NCI-H510A treated with DMSO at 0.1 percent for 48 hours (cell line): Measurements from ENCODE around the gene OR10P1.

Source experiments
- DNase-seq: peaks from one replicate; lab custom pipeline; 2025; lab: John Stamatoyannopoulos, UW

The OR10P1 gene

DNA sequence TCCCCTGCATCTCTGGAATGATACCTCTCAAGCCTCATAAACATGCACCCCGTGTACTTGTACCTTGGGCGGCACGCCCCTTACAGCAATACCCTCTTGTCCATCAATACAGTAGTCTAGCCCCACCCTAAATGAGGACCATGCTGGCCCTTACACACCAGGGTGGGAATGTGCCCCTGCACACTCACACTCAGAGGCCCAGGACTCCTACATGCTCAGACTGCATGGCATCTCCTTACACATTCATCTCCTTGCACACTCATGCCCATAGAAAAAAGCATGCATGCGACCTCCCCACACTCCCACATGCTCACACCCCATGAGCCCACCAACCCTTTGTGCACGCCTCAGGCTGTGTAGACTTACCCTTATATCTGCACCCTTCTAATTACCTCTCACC is 49.0 kb downstream of the OR10P1 start:
- no peak for DNase-seq

DNA sequence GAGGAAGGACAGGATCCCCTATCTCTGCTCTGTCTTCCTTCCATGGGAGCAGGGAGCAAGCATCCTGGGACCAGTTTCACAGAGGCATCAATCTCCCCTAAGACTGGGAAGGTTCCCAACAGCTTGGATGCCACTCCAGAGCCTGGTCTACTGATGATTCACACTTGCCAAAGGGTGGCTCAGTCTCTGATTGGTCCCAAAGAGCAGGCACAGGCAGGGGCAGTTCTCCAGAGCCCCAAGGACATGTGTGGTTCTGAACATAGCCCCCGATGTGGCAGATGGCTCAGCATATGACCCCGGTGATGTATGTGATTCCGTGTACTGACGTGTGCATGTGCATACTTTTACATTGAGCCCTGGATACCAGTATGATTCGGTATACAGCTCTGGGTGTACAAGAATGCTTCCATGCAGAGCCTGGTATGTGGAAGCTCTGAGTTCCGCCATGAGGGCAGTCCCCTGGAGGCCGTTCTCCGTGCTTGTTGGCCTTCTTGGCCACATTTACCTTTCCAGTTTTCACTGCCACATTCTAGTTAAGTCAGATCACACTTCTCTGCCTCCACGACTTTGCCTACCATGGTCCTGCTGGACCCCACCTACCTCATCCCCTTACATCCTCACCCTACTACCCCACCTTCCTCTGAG is 49.8 kb downstream of the OR10P1 start:
- no peak for DNase-seq
